Naive B cell (primary cell): ENCODE data around the gene PUS10. TPM values are rescaled to one million over a fixed set of nuclear protein-coding genes. Genes with fewer than 3 reads are reported as not detected.
"Not testable (repeated sequence)": the region's sequence is repeated elsewhere in the genome, so short reads cannot be mapped to it uniquely, and the experiment has no call there.

Experiments used
- ATAC-seq, 2 donors: fragments of 150-1000 bp; cut with Tn5 transposase; 2 replicates each; pipeline ENCODE4 v1.10.0; 2021; ENCODE audit warnings: low read depth in 2 of 2, mild to moderate bottlenecking in 2 of 2, moderate library complexity in 2 of 2
- DNase-seq: peaks from one replicate; pipeline ENCODE4 v3.0.0; 2022
- H3K27ac Mint-ChIP-seq, 6 donors: one replicate each; pipeline ENCODE4 v1.8.0; 2020 to 2022; ENCODE audit warnings: mild to moderate bottlenecking in 6 of 6, mixed read lengths in 6 of 6, moderate library complexity in 5 of 6, inconsistent platforms in 2 of 6
- H3K27me3 Mint-ChIP-seq, 3 donors: one replicate each; pipeline ENCODE4 v1.8.0; 2021 to 2022; ENCODE audit warnings: mixed read lengths in 3 of 3, mild to moderate bottlenecking in 1 of 3
- H3K36me3 Mint-ChIP-seq, 2 donors: one replicate each; pipeline ENCODE4 v1.8.0; 2020 to 2022; ENCODE audit warnings: mixed read lengths in 2 of 2, inconsistent platforms in 1 of 2, mild to moderate bottlenecking in 1 of 2
- H3K4me1 Mint-ChIP-seq, 3 donors: one replicate each; pipeline ENCODE4 v1.8.0; 2020 to 2022; ENCODE audit warnings: mixed read lengths in 3 of 3, inconsistent platforms in 1 of 3, mild to moderate bottlenecking in 1 of 3, moderate library complexity in 1 of 3
- H3K4me3 Mint-ChIP-seq, 8 donors: one replicate each; pipeline ENCODE4 v1.8.0; 2020 to 2022; ENCODE audit warnings: mild to moderate bottlenecking in 8 of 8, mixed read lengths in 8 of 8, moderate library complexity in 8 of 8, inconsistent platforms in 2 of 8
- H3K9me3 Mint-ChIP-seq, 7 donors: one replicate each; pipeline ENCODE4 v1.8.0; 2020 to 2022; ENCODE audit warnings: mixed read lengths in 7 of 7, mild to moderate bottlenecking in 5 of 7, inconsistent platforms in 2 of 7, moderate library complexity in 1 of 7
- polyA plus RNA-seq, 6 donors: library from polyadenylated mRNA; unstranded; fragments of 300-500 nt; fragmentation: Illumina TruSeq; gene quantifications; one replicate each; pipeline ENCODE4 v1.2.3, GENCODE V29; 2021; ENCODE audit warnings: low read depth in 6 of 6

The PUS10 gene
- polyA plus RNA-seq, 6 donors from 2014 or later: 3.4 to 8.6 (median 4.8) TPM

GRCh38 chr2:61023670-61024069, 5.6 kb upstream of the PUS10 start:
- H3K9me3 Mint-ChIP-seq: peaks cover 0 to 2% (median 0%) of the 10 kb centered on the region in 7 donors
- ATAC-seq (no peak), DNase-seq (no peak)
- peak overlapping the region in 2 of 6 donors; percentile 75 to 84 for H3K27ac Mint-ChIP-seq
- peak overlapping the region in 1 of 8 donors; percentile 65 for H3K4me3 Mint-ChIP-seq
- H3K27me3 Mint-ChIP-seq: no peaks in the 10 kb centered on the region
- H3K36me3 Mint-ChIP-seq: peaks cover 6 to 23% of the 10 kb centered on the region in 2 donors
- peaks cover 29 to 40% (median 34%) of the 10 kb centered on the region in 3 donors for H3K4me1 Mint-ChIP-seq

GRCh38 chr2:61021228-61021660, 3.2 kb upstream of the PUS10 start:
- Mint-ChIP-seq H3K36me3 (peaks cover 0 to 20% of the 10 kb centered on the region in 2 donors), H3K4me1 (peaks cover 24 to 46% (median 40%) of the 10 kb centered on the region in 3 donors), H3K9me3 (peaks cover 0 to 2% (median 0%) of the 10 kb centered on the region in 7 donors), H3K4me3 (no peak overlapping the region), H3K27me3 (no peaks in the 10 kb centered on the region), H3K27ac (no peak overlapping the region)
- ATAC-seq (no peak), DNase-seq (no peak)

DNA sequence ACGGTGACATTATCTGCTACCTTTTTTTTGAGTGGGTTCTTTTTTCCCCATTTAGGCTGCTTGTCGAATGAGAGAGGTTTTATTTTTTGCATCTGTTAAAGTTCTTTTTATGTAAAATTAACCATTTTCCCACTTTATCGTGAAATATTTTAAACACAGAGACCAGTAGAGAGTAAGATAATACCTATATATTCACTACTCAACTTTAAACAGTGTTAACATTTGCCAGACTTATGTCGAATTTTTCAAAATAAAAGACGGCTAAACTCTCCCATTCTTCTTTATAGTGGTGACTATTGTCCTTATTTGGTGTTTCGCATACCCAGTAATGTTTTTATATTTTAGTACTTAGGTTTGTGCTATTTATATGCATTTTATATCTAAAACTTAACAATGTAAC, 743 bp upstream of the PUS10 start:
- peak overlapping the region in 7 of 8 donors; percentile 97 to 100 (median 99) for H3K4me3 Mint-ChIP-seq
- no peak for ATAC-seq
- H3K27ac Mint-ChIP-seq: peak overlapping the region; percentile 69 to 98 (median 95)
- peaks cover 0 to 2% (median 0%) of the 10 kb centered on the region in 7 donors for H3K9me3 Mint-ChIP-seq
- peaks cover 17 to 44% (median 33%) of the 10 kb centered on the region in 3 donors for H3K4me1 Mint-ChIP-seq
- H3K36me3 Mint-ChIP-seq: peaks cover 0 to 13% of the 10 kb centered on the region in 2 donors
- DNase-seq: no peak
- no peaks in the 10 kb centered on the region for H3K27me3 Mint-ChIP-seq

DNA sequence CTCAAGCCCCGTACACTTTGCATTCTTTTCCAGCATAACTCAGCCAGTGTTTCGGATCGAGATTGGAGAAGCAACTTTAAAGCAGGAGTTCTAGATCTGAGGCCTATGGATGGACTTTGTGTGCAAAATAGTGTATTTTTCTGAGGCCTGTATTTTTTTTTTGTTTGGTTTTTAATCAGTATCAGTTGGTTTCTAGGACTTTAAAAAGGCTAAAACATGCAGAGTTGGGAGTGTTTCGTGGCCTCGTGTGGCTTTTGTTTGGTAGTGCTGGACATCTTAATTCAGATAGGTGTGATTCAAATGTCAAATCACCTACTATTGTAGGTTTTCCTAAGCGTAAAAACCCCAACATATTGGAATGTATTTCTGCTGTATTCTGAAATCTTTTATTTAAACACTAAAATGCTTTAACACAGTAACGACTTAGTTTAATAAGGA, 282 bp upstream of the PUS10 start:
- peaks cover 13 to 42% (median 29%) of the 10 kb centered on the region in 3 donors for H3K4me1 Mint-ChIP-seq
- H3K9me3 Mint-ChIP-seq: peaks cover 0 to 2% (median 0%) of the 10 kb centered on the region in 7 donors
- H3K4me3 Mint-ChIP-seq: peak overlapping the region; percentile 94 to 100 (median 99)
- H3K36me3 Mint-ChIP-seq: peaks cover 0 to 8% of the 10 kb centered on the region in 2 donors
- peak overlapping the region; percentile 79 to 98 (median 96) for H3K27ac Mint-ChIP-seq
- ATAC-seq (no peak), DNase-seq (no peak)
- no peaks in the 10 kb centered on the region for H3K27me3 Mint-ChIP-seq

GRCh38 chr2:61017003-61017555, 976 bp downstream of the PUS10 start:
- Mint-ChIP-seq H3K4me1 (peaks cover 8 to 38% (median 27%) of the 10 kb centered on the region in 3 donors), H3K27me3 (no peaks in the 10 kb centered on the region), H3K4me3 (peak overlapping the region; percentile 94 to 100 (median 99)), H3K27ac (peak overlapping the region; percentile 94 to 98 (median 96)), H3K36me3 (peaks cover 0 to 7% of the 10 kb centered on the region in 2 donors), H3K9me3 (no peaks in the 10 kb centered on the region)
- DNase-seq: peak; percentile 66
- peak; percentile 64 for ATAC-seq

DNA sequence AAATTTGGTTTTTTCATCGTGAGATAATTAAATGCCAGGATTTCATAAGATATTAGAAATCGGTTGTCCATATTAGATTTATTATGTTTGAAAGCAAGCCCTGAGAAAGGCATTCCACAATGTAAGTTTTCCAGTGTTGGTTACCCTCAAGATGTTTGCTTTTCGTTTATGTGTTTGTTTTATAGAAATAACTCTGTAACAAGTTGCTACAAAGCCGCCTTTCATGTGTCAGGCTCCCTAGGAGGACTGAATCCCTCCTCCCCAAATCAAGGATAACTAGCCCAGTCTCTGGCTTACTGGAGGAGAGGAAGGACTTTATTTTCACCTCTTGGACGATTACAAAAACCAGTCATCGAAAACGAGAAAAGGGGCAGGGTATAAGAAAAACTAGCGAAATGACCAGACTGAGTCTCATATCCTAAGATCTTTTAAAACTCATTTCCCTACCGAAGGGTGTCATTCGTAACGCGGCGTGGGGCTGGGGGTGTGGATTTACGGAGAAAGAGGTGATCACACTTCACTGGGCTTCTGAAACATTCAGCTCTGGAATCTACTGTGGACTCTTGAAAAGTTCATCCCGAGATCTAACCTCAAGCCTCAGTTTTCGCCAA, 1.6 kb downstream of the PUS10 start:
- Mint-ChIP-seq H3K4me3 (peak overlapping the region; percentile 94 to 100 (median 99)), H3K27ac (peak overlapping the region; percentile 32 to 98 (median 96)), H3K27me3 (no peaks in the 10 kb centered on the region), H3K4me1 (peaks cover 8 to 34% (median 27%) of the 10 kb centered on the region in 3 donors), H3K9me3 (no peaks in the 10 kb centered on the region), H3K36me3 (peaks cover 0 to 7% of the 10 kb centered on the region in 2 donors)
- ATAC-seq (no peak), DNase-seq (no peak)

GRCh38 chr2:61015976-61016375, 2.1 kb downstream of the PUS10 start:
- Mint-ChIP-seq H3K27ac (peak overlapping the region in 2 of 6 donors; percentile 18 to 94), H3K4me1 (peaks cover 8 to 32% (median 24%) of the 10 kb centered on the region in 3 donors), H3K9me3 (no peaks in the 10 kb centered on the region), H3K36me3 (peaks cover 0 to 7% of the 10 kb centered on the region in 2 donors), H3K4me3 (peak overlapping the region; percentile 94 to 100 (median 99)), H3K27me3 (no peaks in the 10 kb centered on the region)
- no peak for DNase-seq
- no peak for ATAC-seq

DNA sequence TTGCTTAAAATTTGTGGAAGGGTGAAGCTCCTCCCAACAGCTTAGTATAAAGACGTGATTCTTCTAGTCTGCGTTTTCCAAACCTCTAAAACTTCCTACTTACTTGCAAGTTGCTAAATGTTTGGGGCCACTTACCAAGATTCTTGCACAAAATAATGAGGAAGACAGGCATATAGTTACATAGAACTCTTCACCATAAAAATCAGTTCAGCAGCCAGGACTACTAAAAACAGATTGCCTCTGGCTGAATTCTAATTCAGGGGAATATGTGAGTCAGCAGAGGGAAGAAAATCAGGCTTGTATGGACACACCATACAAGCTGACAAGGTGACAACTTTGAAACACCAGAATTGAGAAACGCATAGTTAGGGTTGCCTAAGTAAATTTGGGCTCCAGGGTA, 3.3 kb downstream of the PUS10 start:
- no peak for ATAC-seq
- H3K9me3 Mint-ChIP-seq: no peaks in the 10 kb centered on the region
- H3K36me3 Mint-ChIP-seq: peaks cover 0 to 7% of the 10 kb centered on the region in 2 donors
- H3K27me3 Mint-ChIP-seq: no peaks in the 10 kb centered on the region
- DNase-seq: no peak
- H3K4me1 Mint-ChIP-seq: peaks cover 8 to 27% (median 19%) of the 10 kb centered on the region in 3 donors
- peak overlapping the region in 3 of 8 donors; percentile 31 to 99 (median 71) for H3K4me3 Mint-ChIP-seq
- H3K27ac Mint-ChIP-seq: peak overlapping the region in 1 of 6 donors; percentile 75

DNA sequence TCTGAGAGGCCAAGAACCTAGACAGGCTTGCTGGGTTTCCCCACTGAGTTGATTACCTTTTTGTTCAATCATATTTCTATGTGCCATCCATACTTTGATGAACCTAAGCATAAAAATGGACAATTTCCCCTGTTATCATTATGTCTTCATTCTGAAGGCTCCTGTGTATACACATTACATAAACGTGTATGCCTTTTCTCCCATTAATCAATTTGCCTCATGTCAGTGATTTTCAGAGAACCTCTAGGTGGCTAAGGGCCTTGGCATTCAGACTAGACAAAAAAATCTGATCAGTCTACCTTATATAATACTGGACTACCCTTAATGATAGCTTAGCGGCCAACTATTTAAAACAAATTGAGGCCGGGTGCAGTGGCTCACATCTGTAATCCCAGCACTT, 4.7 kb downstream of the PUS10 start:
- ATAC-seq (no peak), DNase-seq (no peak)
- H3K4me3 Mint-ChIP-seq: peak overlapping the region in 1 of 8 donors; percentile 41
- no peaks in the 10 kb centered on the region for H3K9me3 Mint-ChIP-seq
- H3K27ac Mint-ChIP-seq: peak overlapping the region in 1 of 6 donors; percentile 19
- no peaks in the 10 kb centered on the region for H3K27me3 Mint-ChIP-seq
- H3K36me3 Mint-ChIP-seq: peaks cover 0 to 7% of the 10 kb centered on the region in 2 donors
- H3K4me1 Mint-ChIP-seq: peaks cover 8 to 17% (median 9%) of the 10 kb centered on the region in 3 donors

DNA sequence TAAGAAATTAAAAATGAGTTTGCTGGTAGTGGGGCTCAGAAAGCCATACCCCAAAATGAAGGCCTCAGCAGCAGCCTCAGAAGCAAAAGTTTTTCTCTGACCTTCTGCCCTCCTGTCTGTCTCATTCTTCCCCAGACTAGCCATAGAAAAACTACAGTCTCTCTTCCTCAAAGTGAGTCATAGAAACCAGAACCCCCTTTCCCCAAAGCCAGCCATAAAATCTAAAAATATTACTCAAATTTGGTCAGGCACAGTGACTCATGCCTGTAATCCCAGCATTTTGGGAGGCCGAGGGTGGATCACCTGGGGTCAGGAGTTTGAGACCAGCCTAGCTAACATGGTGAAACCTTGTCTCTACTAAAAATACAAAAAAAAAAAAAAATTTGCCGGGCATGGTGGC, 5.8 kb downstream of the PUS10 start:
- peak overlapping the region in 1 of 8 donors; percentile 30 for H3K4me3 Mint-ChIP-seq
- H3K4me1 Mint-ChIP-seq: peaks cover 5 to 12% (median 8%) of the 10 kb centered on the region in 3 donors
- not testable (repeated sequence) for H3K27me3 Mint-ChIP-seq, ATAC-seq, H3K9me3 Mint-ChIP-seq, H3K36me3 Mint-ChIP-seq, DNase-seq, H3K27ac Mint-ChIP-seq

DNA sequence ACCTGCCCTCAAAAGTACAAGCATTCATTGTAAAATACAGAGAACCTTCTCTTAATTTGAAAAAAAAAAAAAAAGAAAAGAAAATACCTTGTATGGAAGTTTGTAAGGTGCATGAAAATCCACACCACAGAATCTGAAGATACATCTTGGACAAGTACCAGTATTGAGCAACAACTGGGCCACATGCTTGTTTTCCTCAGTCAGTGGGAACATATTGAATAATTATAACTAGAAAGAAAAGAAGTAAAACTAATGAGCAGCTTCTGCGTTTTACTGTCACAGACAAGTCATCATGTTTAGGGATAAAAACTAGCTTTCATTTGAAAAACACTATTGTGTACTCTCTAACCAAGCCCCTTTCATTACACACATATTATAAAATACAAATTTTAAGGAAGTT, 6.4 kb downstream of the PUS10 start:
- DNase-seq (no peak), ATAC-seq (no peak)
- Mint-ChIP-seq H3K27me3 (no peaks in the 10 kb centered on the region), H3K36me3 (no peaks in the 10 kb centered on the region), H3K4me1 (peaks cover 5 to 12% (median 8%) of the 10 kb centered on the region in 3 donors), H3K4me3 (no peak overlapping the region), H3K27ac (no peak overlapping the region), H3K9me3 (no peaks in the 10 kb centered on the region)

- ATAC-seq (no peak), DNase-seq (no peak)
- no peaks in the 10 kb centered on the region for H3K27me3 Mint-ChIP-seq
- no peak overlapping the region for H3K4me3 Mint-ChIP-seq
- no peaks in the 10 kb centered on the region for H3K36me3 Mint-ChIP-seq
- H3K9me3 Mint-ChIP-seq: no peaks in the 10 kb centered on the region
- no peaks in the 10 kb centered on the region for H3K4me1 Mint-ChIP-seq
- H3K27ac Mint-ChIP-seq: no peak overlapping the region
Measured at GRCh38 chr2:61009355-61009754, 8.7 kb downstream of the PUS10 start.

DNA sequence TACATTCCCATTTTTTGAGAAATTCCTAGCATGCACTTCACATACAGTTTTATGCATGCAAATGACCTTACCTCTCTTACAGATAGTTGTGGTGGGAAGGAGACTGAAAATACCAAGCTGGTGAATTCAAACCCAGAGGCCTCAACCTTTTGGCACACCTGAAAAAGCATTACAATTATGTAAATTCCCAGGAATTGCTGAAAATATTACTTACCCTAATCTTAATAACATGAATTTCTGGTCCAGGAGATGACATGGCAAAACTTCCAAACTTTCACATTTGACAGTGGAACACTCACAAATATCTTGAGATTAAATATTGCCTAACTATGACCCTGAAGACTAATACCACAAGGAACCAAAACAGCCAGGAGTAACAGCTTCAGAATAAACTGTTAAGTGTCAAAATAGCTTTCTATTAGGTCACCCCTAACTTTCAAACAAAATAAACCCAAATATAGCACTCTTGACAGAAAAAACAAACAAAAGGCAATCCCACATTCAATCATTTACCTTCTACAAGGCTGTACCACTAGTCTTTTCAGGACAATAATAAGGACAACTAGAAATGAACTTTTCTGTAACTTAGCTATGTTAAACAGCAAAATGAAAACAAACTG, 11.5 kb downstream of the PUS10 start:
- no peak for ATAC-seq
- no peak overlapping the region for H3K27ac Mint-ChIP-seq

More for the DNA sequence above, 11.5 kb downstream of the PUS10 start:
- no peak for DNase-seq
- Mint-ChIP-seq H3K4me3 (no peak overlapping the region), H3K9me3 (no peaks in the 10 kb centered on the region), H3K4me1 (no peaks in the 10 kb centered on the region), H3K27me3 (no peaks in the 10 kb centered on the region), H3K36me3 (no peaks in the 10 kb centered on the region)
